H1 (cell line): ENCODE results near the gene GALNT18. TPM values are rescaled to one million over a fixed set of nuclear protein-coding genes. Genes with fewer than 3 reads are reported as not detected.

ENCODE experiments used
- CTCF ChIA-PET: fragments of 300-600 bp; sonication (Branson Sonifier 250); formaldehyde crosslinking; loops from one replicate; lab custom pipeline; 2021; ENCODE audit not compliant: partially characterized antibody; lab: Charles Lee
- POLR2A ChIA-PET: fragments of 300-600 bp; sonication (Branson Sonifier 250); formaldehyde crosslinking; loops from one replicate; lab custom pipeline; 2021; ENCODE audit warnings: inconsistent platforms; ENCODE audit not compliant: partially characterized antibody; lab: Charles Lee
- DNase-seq, 2 experiments: peaks; one replicate each; pipeline versions ENCODE4 v3.0.0 to v3.0.0-alpha.2; 2010 to 2022; ENCODE audit warnings: low spot score in 2 of 2, low read depth in 1 of 2, mixed read lengths in 1 of 2
- FAIRE-seq: peaks from 2 replicates; lab custom pipeline; 2011; peaks lifted over from hg19 to GRCh38; lab: Jason Lieb, UNC
- H2AFZ ChIP-seq: 2 replicates; pipeline ENCODE4 v1.8.1; 2012; ENCODE audit warnings: low read length, inconsistent platforms
- H2AK5ac ChIP-seq: 2 replicates; pipeline ENCODE4 v1.6.1; 2013; ENCODE audit warnings: low read depth, low read length
- H2BK120ac ChIP-seq: replicated peaks from 2 replicates; pipeline ENCODE3; 2013; ENCODE audit warnings: low read depth, low read length, inconsistent platforms
- H2BK12ac ChIP-seq: 2 replicates; pipeline ENCODE4 v1.6.1; 2013; ENCODE audit warnings: low read depth, low read length
- H2BK15ac ChIP-seq: 2 replicates; pipeline ENCODE4 v1.6.1; 2013; ENCODE audit warnings: low read length
- H2BK20ac ChIP-seq: 2 replicates; pipeline ENCODE4 v1.6.1; 2013; ENCODE audit warnings: low read length
- H2BK5ac ChIP-seq: 2 replicates; pipeline ENCODE4 v1.6.1; 2013; ENCODE audit warnings: low read depth, low read length
- H3K14ac ChIP-seq: 2 replicates; pipeline ENCODE4 v1.6.1; 2013; ENCODE audit warnings: inconsistent platforms; ENCODE audit not compliant: insufficient read length
- H3K18ac ChIP-seq: 2 replicates; pipeline ENCODE4 v1.6.1; 2013; ENCODE audit warnings: low read length; ENCODE audit errors: extremely low read depth
- H3K23ac ChIP-seq: 2 replicates; pipeline ENCODE4 v1.6.1; 2013; ENCODE audit warnings: inconsistent platforms; ENCODE audit not compliant: insufficient read length
- H3K23me2 ChIP-seq: 2 replicates; pipeline ENCODE4 v1.6.1; 2013; ENCODE audit warnings: low read depth, low read length
- H3K27ac ChIP-seq: 2 replicates; pipeline ENCODE4 v1.6.1; 2011; ENCODE audit warnings: low read depth, low read length, inconsistent platforms
- H3K27me3 ChIP-seq, 4 experiments: replicated peaks in 1 of 4; 1 replicate in 1 of 4; 2 replicates in 3 of 4; pipeline versions ENCODE4 v1.6.1 to v1.8.1; 2011 to 2013; ENCODE audit warnings: low read length in 3 of 4, mild to moderate bottlenecking in 3 of 4, inconsistent platforms in 2 of 4, mixed read lengths in 2 of 4, moderate library complexity in 1 of 4; ENCODE audit not compliant: control insufficient read depth in 3 of 4, insufficient read depth in 3 of 4; ENCODE audit errors: extremely low read depth in 1 of 4
- H3K36me3 ChIP-seq, 4 experiments: 2 replicates each; pipeline versions ENCODE4 v1.6.1 to v1.8.1; 2011 to 2013; ENCODE audit warnings: mild to moderate bottlenecking in 4 of 4, low read length in 3 of 4, moderate library complexity in 2 of 4, control low read depth in 1 of 4, inconsistent platforms in 1 of 4; ENCODE audit not compliant: insufficient read depth in 4 of 4, control insufficient read depth in 2 of 4
- H3K4ac ChIP-seq: replicated peaks from 2 replicates; pipeline ENCODE3; 2013; ENCODE audit warnings: low read length, low read depth, mixed read lengths, inconsistent platforms; ENCODE audit not compliant: insufficient read length
- H3K4me1 ChIP-seq, 4 experiments: replicated peaks in 1 of 4; 1 replicate in 1 of 4; 2 replicates in 3 of 4; pipeline versions ENCODE4 v1.6.1 to v1.8.1; 2011 to 2013; ENCODE audit warnings: low read length in 3 of 4, inconsistent platforms in 2 of 4, mixed read lengths in 1 of 4; ENCODE audit not compliant: insufficient read depth in 4 of 4, control insufficient read depth in 3 of 4
- H3K4me2 ChIP-seq, 2 experiments: 2 replicates each; pipeline versions ENCODE4 v1.6.1 to v1.8.1; 2011 to 2013; ENCODE audit warnings: low read depth in 2 of 2, low read length in 2 of 2, control low read depth in 1 of 2, inconsistent platforms in 1 of 2, mild to moderate bottlenecking in 1 of 2; ENCODE audit not compliant: insufficient read depth in 1 of 2
- H3K4me3 ChIP-seq, 4 experiments: fragments of 200-600, 300-600 bp in 1 of 4; sonication (generic), shearing (Covaris generic), sonication (Bioruptor Twin) in 1 of 4; 2 replicates each; pipeline versions ENCODE4 v1.5.1 to v1.8.1; 2011 to 2016; ENCODE audit warnings: low read length in 4 of 4, low read depth in 3 of 4, control low read depth in 2 of 4, inconsistent platforms in 2 of 4, mild to moderate bottlenecking in 2 of 4, mixed read lengths in 1 of 4, moderate library complexity in 1 of 4; ENCODE audit not compliant: insufficient read depth in 2 of 4; ENCODE audit errors: extremely low read depth in 1 of 4
- H3K56ac ChIP-seq: replicated peaks from 2 replicates; pipeline ENCODE3; 2013; ENCODE audit warnings: low read depth, mild to moderate bottlenecking, mixed read lengths, low read length, inconsistent platforms; ENCODE audit not compliant: insufficient read length
- H3K79me1 ChIP-seq: 2 replicates; pipeline ENCODE4 v1.6.1; 2013; ENCODE audit warnings: low read depth, low read length, control low read depth
- H3K79me2 ChIP-seq, 2 experiments: 2 replicates each; pipeline versions ENCODE4 v1.6.1 to v1.8.1; 2012 to 2013; ENCODE audit warnings: low read length in 2 of 2, mild to moderate bottlenecking in 2 of 2, inconsistent platforms in 1 of 2; ENCODE audit not compliant: insufficient read depth in 2 of 2, control insufficient read depth in 1 of 2
- H3K9ac ChIP-seq, 4 experiments: replicated peaks in 1 of 4; 1 replicate in 1 of 4; 2 replicates in 3 of 4; pipeline versions ENCODE4 v1.6.1 to v1.8.1; 2011 to 2013; ENCODE audit warnings: low read depth in 3 of 4, low read length in 3 of 4, control low read depth in 2 of 4, mild to moderate bottlenecking in 2 of 4, moderate library complexity in 2 of 4, inconsistent platforms in 1 of 4; ENCODE audit errors: extremely low read depth in 1 of 4
- H3K9me3 ChIP-seq, 2 experiments: 2 replicates each; pipeline versions ENCODE4 v1.6.1 to v1.8.1; 2012 to 2013; ENCODE audit warnings: mild to moderate bottlenecking in 2 of 2, moderate library complexity in 2 of 2, control low read depth in 1 of 2, inconsistent platforms in 1 of 2, low read depth in 1 of 2, low read length in 1 of 2, mixed read lengths in 1 of 2; ENCODE audit not compliant: insufficient read depth in 2 of 2
- H4K20me1 ChIP-seq, 2 experiments: replicated peaks in 1 of 2; 2 replicates each; pipeline versions ENCODE3 to v1.8.1; 2011 to 2013; ENCODE audit warnings: inconsistent platforms in 2 of 2, low read length in 2 of 2, mild to moderate bottlenecking in 1 of 2; ENCODE audit not compliant: insufficient read depth in 2 of 2, control insufficient read depth in 1 of 2
- H4K5ac ChIP-seq: 2 replicates; pipeline ENCODE4 v1.6.1; 2013; ENCODE audit warnings: low read length, low read depth, mixed read lengths, inconsistent platforms; ENCODE audit not compliant: insufficient read length
- H4K8ac ChIP-seq: 2 replicates; pipeline ENCODE4 v1.8.0; 2013; ENCODE audit warnings: mild to moderate bottlenecking, moderate library complexity, low read length, inconsistent platforms; ENCODE audit not compliant: insufficient read depth; ENCODE audit errors: extremely low read depth
- H4K91ac ChIP-seq: replicated peaks from 2 replicates; pipeline ENCODE3; 2013; ENCODE audit warnings: low read length, mixed read lengths, inconsistent platforms; ENCODE audit not compliant: insufficient read length
- BACH1 ChIP-seq: IDR thresholded peaks from 2 replicates; pipeline ENCODE4 v1.6.1; 2012; ENCODE audit warnings: low read length, improper control_type of control experiment
- CTCF ChIP-seq, 3 experiments: IDR thresholded peaks; 1 replicate in 2 of 3; 2 replicates in 1 of 3; pipeline versions ENCODE4 v1.5.1 to v1.6.1; 2011; ENCODE audit warnings: low read length in 3 of 3, mild to moderate bottlenecking in 3 of 3, inconsistent platforms in 2 of 3, low read depth in 1 of 3, moderate library complexity in 1 of 3; ENCODE audit not compliant: insufficient read depth in 1 of 3; ENCODE audit errors: control extremely low read depth in 1 of 3
- HDAC2 ChIP-seq, 2 experiments: fragments of 300-600 bp in 1 of 2; sonication (generic) in 1 of 2; IDR thresholded peaks; 2 replicates each; pipeline ENCODE4 v1.6.1; 2011 to 2012; ENCODE audit warnings: low read depth in 2 of 2, low read length in 2 of 2, mild to moderate bottlenecking in 2 of 2, moderate library complexity in 2 of 2, borderline replicate concordance in 1 of 2, inconsistent platforms in 1 of 2
- MAFK ChIP-seq: IDR thresholded peaks from 2 replicates; pipeline ENCODE4 v1.6.1; 2012; ENCODE audit warnings: low read depth, mild to moderate bottlenecking, improper control_type of control experiment, low read length
- MAX ChIP-seq: IDR thresholded peaks from 2 replicates; pipeline ENCODE4 v1.6.1; 2012; ENCODE audit warnings: inconsistent platforms
- NRF1 ChIP-seq: IDR thresholded peaks from 2 replicates; pipeline ENCODE4 v1.6.1; 2011; ENCODE audit warnings: mild to moderate bottlenecking, low read depth, low read length, improper control_type of control experiment
- POLR2AphosphoS5 ChIP-seq: IDR thresholded peaks from 2 replicates; pipeline ENCODE4 v1.6.1; 2011; ENCODE audit warnings: low read depth, low read length
- TCF12 ChIP-seq: IDR thresholded peaks from 2 replicates; pipeline ENCODE4 v1.6.1; 2011; ENCODE audit warnings: low read depth, mild to moderate bottlenecking, low read length
- YY1 ChIP-seq: IDR thresholded peaks from 2 replicates; pipeline ENCODE4 v1.6.1; 2011; ENCODE audit warnings: low read depth, mild to moderate bottlenecking, low read length
- WGBS, 2 experiments: shearing (Covaris generic) in 1 of 2; methylation state at CpG; one replicate each; pipeline versions ENCODE4 v1.1.6 to v1.1.7; 2013 to 2015; ENCODE audit warnings: low lambda C conversion rate in 2 of 2, mixed read lengths in 2 of 2, inconsistent platforms in 1 of 2, low coverage in 1 of 2, missing lambda C conversion rate in 1 of 2; ENCODE audit not compliant: insufficient replicate concordance in 2 of 2, insufficient coverage in 1 of 2, insufficient read length in 1 of 2; ENCODE audit errors: extremely low coverage in 1 of 2, missing lambda C conversion rate in 1 of 2; 5-methylcytosine and 5-hydroxymethylcytosine counted together
- polyA plus RNA-seq, 7 experiments: library from polyadenylated mRNA; depleted of rRNA in 3 of 7; stranded (reverse) in 5 of 7; unstranded in 2 of 7; fragments of >200 nt in 5 of 7; fragments of 200-250 nt in 2 of 7; gene quantifications; 1 replicate in 5 of 7; 2 replicates in 1 of 7; 4 replicates in 1 of 7; pipeline versions ENCODE4 v1.2.1 to v1.2.3, GENCODE V29; 2011 to 2013; ENCODE audit warnings: missing spikeins in 2 of 7, mixed read lengths in 2 of 7
- total RNA-seq: library from RNA; stranded (reverse); fragmentation: NEBNext Ultra II Directional; extraction: Animal tissue kit (Norgen Biotek cat#: 25700); gene quantifications from 2 replicates; pipeline ENCODE4 v1.2.1, GENCODE V29; 2021

Gene GALNT18
- total and polyA plus RNA-seq, 2 of the 8 experiments (the other 6 are each of a cell fraction or from before 2014, with no cell fraction given), result 6.0 to 9.4 TPM

- WGBS, 2 experiments, result 89% methylated on average over 3 of the region's 3 CpGs; no CpG with 5 or more reads in 1 of the 2 experiments
- Histone ChIP-seq H3K27ac (no peak overlapping the region), H2BK5ac (no peak overlapping the region), H3K27me3 (no peaks in the 10 kb centered on the region), H3K79me1 (no peaks in the 10 kb centered on the region; the same call in 1 of the 2 replicates), H3K23me2 (no peaks in the 10 kb centered on the region; the same call in 1 of the 2 replicates), H3K9me3 (no peaks in the 10 kb centered on the region), H4K5ac (no peak overlapping the region), H3K14ac (no peak overlapping the region), H3K4me2 (no peak overlapping the region), H2BK12ac (no peak overlapping the region), H2BK20ac (no peak overlapping the region), H3K4me1 (no peaks in the 10 kb centered on the region), H2AK5ac (no peak overlapping the region), H4K8ac (no peak overlapping the region), H2BK15ac (no peak overlapping the region), H4K20me1 (no peaks in the 10 kb centered on the region), H3K79me2 (no peaks in the 10 kb centered on the region), H4K91ac (no peak overlapping the region), H3K4me3 (no peak overlapping the region), H3K36me3 (no peaks in the 10 kb centered on the region), H3K9ac (no peak overlapping the region), H2AFZ (no peak overlapping the region), H3K23ac (no peak overlapping the region), H3K18ac (no peak overlapping the region), H3K56ac (no peak overlapping the region), H3K4ac (no peak overlapping the region), H2BK120ac (no peak overlapping the region)
- TF ChIP-seq POLR2AphosphoS5 (no peak), CTCF (IDR thresholded peaks at IDR 0.05; ENCODE audit: control extremely low read depth in 1 of 3, insufficient read depth in 1 of 3, low read depth in 1 of 3, low read length in 3 of 3) (no peak), YY1 (no peak), MAX (no peak), NRF1 (no peak), HDAC2 (IDR thresholded peaks at IDR 0.05; ENCODE audit: borderline replicate concordance in 1 of 2, low read depth in 2 of 2, low read length in 2 of 2) (no peak), BACH1 (no peak), MAFK (no peak), TCF12 (no peak)
- DNase-seq, result no peak
- FAIRE-seq, result no peak
- ChIA-PET CTCF (interaction anchor here (0.7 to 1.5 kb wide), 4 partner anchors 37 to 1270 kb away, joined by 3 to 5 read pairs (median 3); no protein-coding TSS in a partner anchor), POLR2A (no interaction called here)
These were observed 53.1 kb downstream of the GALNT18 start for GRCh38 chr11:11568651-11569229.
